A673 (cell line): ENCODE results near the gene SEMA6A. TPM values are rescaled to one million over a fixed set of nuclear protein-coding genes. Genes with fewer than 3 reads are reported as not detected.
"Not testable (repeated sequence)": the region's sequence is repeated elsewhere in the genome, so short reads cannot be mapped to it uniquely, and the experiment has no call there.

Experiments used
- BruUV-seq: library from RNA; stranded (reverse); fragments of 400-500 nt; replicated peaks from 2 replicates; lab custom pipeline; 2021; lab: Mats Ljungman, UMichigan
- CTCF ChIA-PET: fragments of 300-600 bp; sonication (Branson Sonifier 250); formaldehyde crosslinking; loops from one replicate; lab custom pipeline; 2022; ENCODE audit warnings: antibody characterized with exemption; lab: Charles Lee
- POLR2A ChIA-PET: fragments of 300-600 bp; sonication (Branson Sonifier 250); formaldehyde crosslinking; loops from one replicate; lab custom pipeline; 2022; ENCODE audit warnings: antibody characterized with exemption; ENCODE audit not compliant: low non-redundant PET; lab: Charles Lee
- DNase-seq: peaks from one replicate; pipeline ENCODE4 v3.0.0-alpha.2; 2015; ENCODE audit warnings: low spot score
- H3K27ac ChIP-seq: fragments of 200-600 bp; sonication (generic); 2 replicates; pipeline ENCODE4 v1.5.1; 2016; ENCODE audit warnings: mixed run types, low read depth, mild to moderate bottlenecking, mixed read lengths, antibody characterized with exemption, low read length; ENCODE audit not compliant: poor library complexity, severe bottlenecking
- H3K27me3 ChIP-seq: fragments of 200-600 bp; sonication (generic); replicated peaks from 2 replicates; pipeline ENCODE4 v1.6.1; 2017; ENCODE audit warnings: mixed run types, low read depth, mild to moderate bottlenecking, mixed read lengths, antibody characterized with exemption, low read length; ENCODE audit not compliant: insufficient read depth, poor library complexity
- H3K36me3 ChIP-seq: fragments of 200-600 bp; sonication (generic); 2 replicates; pipeline ENCODE4 v1.6.1; 2016; ENCODE audit warnings: mixed run types, mild to moderate bottlenecking, mixed read lengths, antibody characterized with exemption, low read length; ENCODE audit not compliant: insufficient read depth, poor library complexity, severe bottlenecking
- H3K4me1 ChIP-seq: fragments of 200-600 bp; sonication (generic); 2 replicates; pipeline ENCODE4 v1.6.1; 2017; ENCODE audit warnings: mixed run types, mild to moderate bottlenecking, mixed read lengths, antibody characterized with exemption, low read length; ENCODE audit not compliant: insufficient read depth, poor library complexity, severe bottlenecking
- H3K4me3 ChIP-seq: fragments of 200-600 bp; sonication (generic); 2 replicates; pipeline ENCODE4 v1.5.1; 2016; ENCODE audit warnings: low read depth, mixed run types, mild to moderate bottlenecking, mixed read lengths, low read length; ENCODE audit not compliant: poor library complexity, severe bottlenecking
- H3K9me3 ChIP-seq: fragments of 200-600 bp; sonication (generic); 2 replicates; pipeline ENCODE4 v1.6.1; 2016; ENCODE audit warnings: mixed run types, low read depth, mild to moderate bottlenecking, mixed read lengths, antibody characterized with exemption, low read length; ENCODE audit not compliant: poor library complexity, severe bottlenecking
- EZH2 ChIP-seq: fragments of 200-600 bp; sonication (generic); IDR thresholded peaks from 2 replicates; pipeline ENCODE4 v1.6.1; 2017; ENCODE audit warnings: borderline replicate concordance, low read depth, mild to moderate bottlenecking, mixed read lengths, antibody characterized with exemption, low read length; ENCODE audit not compliant: poor library complexity, severe bottlenecking
- intact Hi-C: fragments of 100-400 bp; cut with micrococcal nuclease; formaldehyde crosslinking; loops from one replicate; pipeline ENCODE4 v1.10.0; 2022; ENCODE audit not compliant: unreplicated experiment
- total RNA-seq: library from RNA; stranded (reverse); gene quantifications from 2 replicates; pipeline ENCODE4 v1.2.3, GENCODE V29; 2021
- TF ChIP-seq, protein P1 (sequence below): fragments of 300-800, 200-600 bp; sonication (generic); conservative IDR thresholded peaks from 2 replicates; pipeline ENCODE4 v1.5.1; 2017; ENCODE audit warnings: low read depth, mild to moderate bottlenecking, antibody characterized with exemption, low read length, moderate library complexity, mixed read lengths

Gene SEMA6A
- total RNA-seq, 1 experiment from 2014 or later, result 10.6 TPM

DNA sequence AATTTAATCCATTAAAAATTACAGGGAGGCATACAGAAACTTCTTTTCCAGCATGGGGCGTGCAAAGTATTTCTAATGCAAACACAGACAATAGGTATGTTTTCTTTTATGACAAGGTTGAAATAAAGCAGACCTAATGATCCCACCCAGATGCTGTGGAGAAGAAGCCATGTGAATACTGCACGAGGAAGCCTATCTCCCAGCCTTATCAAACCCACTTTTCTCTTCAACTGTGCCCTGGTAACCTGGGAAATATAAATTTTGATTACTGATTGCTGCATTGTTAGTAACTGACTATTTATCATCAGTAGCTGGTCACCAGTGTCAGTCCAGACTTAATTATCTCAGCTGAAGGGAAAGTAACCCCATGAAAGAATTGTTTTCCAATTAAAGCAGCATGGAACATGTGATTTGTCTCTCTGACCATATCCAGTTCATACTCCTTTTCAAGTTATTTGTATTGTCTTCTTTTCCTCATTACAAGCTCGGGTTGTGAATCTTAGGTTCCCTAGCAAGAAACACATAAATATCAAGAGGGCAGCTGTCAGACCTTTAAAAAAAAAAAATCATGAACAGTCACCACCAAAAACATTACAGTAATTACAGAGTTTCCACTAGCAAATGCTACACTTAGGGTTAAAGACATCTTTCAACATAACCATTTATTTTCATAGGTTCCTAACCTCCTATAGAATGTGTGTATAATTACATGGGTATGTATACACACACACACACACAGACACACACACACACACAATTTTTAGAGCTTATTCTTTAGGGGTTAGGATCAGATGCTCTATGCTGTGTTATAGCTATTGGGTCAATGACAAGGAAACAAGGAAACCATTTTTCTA is 50.3 kb downstream of the SEMA6A start:
- H3K4me3 ChIP-seq, result no peak overlapping the region
- no peaks in the 10 kb centered on the region for H3K36me3 ChIP-seq
- TF ChIP-seq EZH2, result no peak
- TF ChIP-seq, protein P1, sequence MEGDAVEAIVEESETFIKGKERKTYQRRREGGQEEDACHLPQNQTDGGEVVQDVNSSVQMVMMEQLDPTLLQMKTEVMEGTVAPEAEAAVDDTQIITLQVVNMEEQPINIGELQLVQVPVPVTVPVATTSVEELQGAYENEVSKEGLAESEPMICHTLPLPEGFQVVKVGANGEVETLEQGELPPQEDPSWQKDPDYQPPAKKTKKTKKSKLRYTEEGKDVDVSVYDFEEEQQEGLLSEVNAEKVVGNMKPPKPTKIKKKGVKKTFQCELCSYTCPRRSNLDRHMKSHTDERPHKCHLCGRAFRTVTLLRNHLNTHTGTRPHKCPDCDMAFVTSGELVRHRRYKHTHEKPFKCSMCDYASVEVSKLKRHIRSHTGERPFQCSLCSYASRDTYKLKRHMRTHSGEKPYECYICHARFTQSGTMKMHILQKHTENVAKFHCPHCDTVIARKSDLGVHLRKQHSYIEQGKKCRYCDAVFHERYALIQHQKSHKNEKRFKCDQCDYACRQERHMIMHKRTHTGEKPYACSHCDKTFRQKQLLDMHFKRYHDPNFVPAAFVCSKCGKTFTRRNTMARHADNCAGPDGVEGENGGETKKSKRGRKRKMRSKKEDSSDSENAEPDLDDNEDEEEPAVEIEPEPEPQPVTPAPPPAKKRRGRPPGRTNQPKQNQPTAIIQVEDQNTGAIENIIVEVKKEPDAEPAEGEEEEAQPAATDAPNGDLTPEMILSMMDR, result no peak
- ChIA-PET CTCF (no interaction called here), POLR2A (no interaction called here)
- intact Hi-C loops, result no loop called here
- H3K4me1 ChIP-seq, result no peaks in the 10 kb centered on the region
- no peak for DNase-seq
- no peaks in the 10 kb centered on the region for H3K9me3 ChIP-seq
- H3K27me3 ChIP-seq, result no peaks in the 10 kb centered on the region
- BruUV-seq, result no TSS peak
- no peak overlapping the region for H3K27ac ChIP-seq

DNA sequence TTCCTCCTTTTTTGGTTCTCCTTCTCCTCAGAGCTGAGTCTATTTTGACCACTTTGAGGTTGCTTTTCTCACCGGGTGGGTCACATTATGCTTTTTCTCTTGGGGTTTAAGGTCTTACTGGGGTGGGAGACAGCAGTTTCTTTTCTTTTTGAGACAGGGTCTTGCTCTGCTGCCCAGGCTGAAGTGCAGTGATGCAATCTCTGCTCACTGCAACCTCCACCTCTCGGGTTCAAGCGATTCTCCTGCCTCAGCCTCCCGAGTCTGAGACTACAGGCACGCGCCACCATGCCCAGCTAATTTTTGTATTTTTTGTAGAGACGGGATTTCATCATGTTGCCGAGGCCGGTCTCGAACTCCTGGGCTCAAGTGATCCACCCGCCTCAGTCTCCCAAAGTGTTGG is 51.4 kb downstream of the SEMA6A start:
- H3K9me3 ChIP-seq, H3K27ac ChIP-seq, H3K36me3 ChIP-seq, DNase-seq, intact Hi-C loops, POLR2A ChIA-PET, H3K4me3 ChIP-seq, BruUV-seq, CTCF ChIA-PET, H3K27me3 ChIP-seq, H3K4me1 ChIP-seq: not testable (repeated sequence)

DNA sequence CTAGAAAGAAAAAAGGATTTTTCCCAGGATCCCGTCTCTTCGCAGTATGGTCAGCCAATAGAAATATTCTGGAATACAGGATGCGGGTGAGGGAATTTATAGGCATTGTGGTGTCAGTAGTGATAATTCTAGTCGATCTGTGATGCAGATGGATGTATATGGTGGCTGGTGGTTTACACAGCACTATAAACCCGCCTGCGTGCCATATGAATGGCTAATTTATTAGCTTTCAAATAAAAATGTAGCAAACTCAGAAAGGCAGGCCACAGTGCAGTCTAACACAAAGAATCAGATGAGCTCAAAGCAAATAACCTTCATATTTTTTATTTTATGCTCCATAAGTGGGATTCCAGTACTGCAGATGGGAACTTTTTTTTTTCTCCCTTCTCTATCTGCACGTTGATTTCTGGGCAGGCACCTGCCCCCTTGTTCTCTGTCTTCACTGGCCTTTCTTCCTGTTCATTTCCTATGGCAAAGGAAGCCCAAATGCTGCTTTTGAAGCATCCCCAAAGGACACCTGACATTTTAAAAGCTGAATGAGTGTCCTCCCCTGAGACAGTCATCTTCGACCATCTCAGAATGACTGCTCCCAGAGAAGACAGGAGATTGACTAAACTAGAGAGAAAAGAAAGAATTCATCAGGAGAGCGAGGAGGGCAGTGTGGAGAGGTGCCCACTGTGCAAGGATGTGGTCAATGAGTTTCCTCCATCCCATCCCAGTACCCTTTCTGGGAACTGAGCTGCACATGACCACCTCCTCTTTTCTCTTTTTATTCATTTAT is 52.1 kb downstream of the SEMA6A start:
- H3K27me3 ChIP-seq, result no peaks in the 10 kb centered on the region
- no peaks in the 10 kb centered on the region for H3K9me3 ChIP-seq
- H3K4me1 ChIP-seq, result no peaks in the 10 kb centered on the region
- no peaks in the 10 kb centered on the region for H3K36me3 ChIP-seq
- TF ChIP-seq EZH2, result no peak
- TF ChIP-seq, protein P1, result no peak
- CTCF ChIA-PET, result no interaction called here
- no peak overlapping the region for H3K4me3 ChIP-seq
- BruUV-seq, result no TSS peak
- intact Hi-C loops, result no loop called here
- H3K27ac ChIP-seq, result no peak overlapping the region
- POLR2A ChIA-PET, result no interaction called here
- DNase-seq, result no peak
